Natural killer cell (primary cell): ENCODE data around the gene SLC39A11. TPM values are rescaled to one million over a fixed set of nuclear protein-coding genes. Genes with fewer than 3 reads are reported as not detected.

Experiments used
- ATAC-seq, 3 donors: fragments of 150-1000 bp in 2 of 3; fragments of 200-7000 bp in 1 of 3; cut with Tn5 transposase; 1 replicate in 1 of 3; 2 replicates in 2 of 3; pipeline ENCODE4 v1.10.0; 2021; ENCODE audit warnings: mild to moderate bottlenecking in 2 of 3, moderate library complexity in 2 of 3
- DNase-seq, 2 donors: peaks; one replicate each; pipeline versions ENCODE4 v3.0.0 to v3.0.0-alpha.2; 2013 to 2021; ENCODE audit warnings: mixed read lengths in 1 of 2
- H3K27ac ChIP-seq: one replicate; pipeline ENCODE4 v1.5.1; 2013; ENCODE audit warnings: mild to moderate bottlenecking, low read length
- H3K27me3 ChIP-seq: one replicate; pipeline ENCODE4 v1.6.1; 2013; ENCODE audit warnings: low read length; ENCODE audit not compliant: control insufficient read depth, insufficient read depth
- H3K36me3 ChIP-seq: one replicate; pipeline ENCODE4 v1.6.1; 2013; ENCODE audit warnings: low read length; ENCODE audit not compliant: control insufficient read depth, insufficient read depth
- H3K4me1 ChIP-seq: one replicate; pipeline ENCODE4 v1.6.1; 2013; ENCODE audit warnings: low read length; ENCODE audit not compliant: control insufficient read depth, insufficient read depth
- H3K4me3 ChIP-seq: one replicate; pipeline ENCODE4 v1.5.1; 2013; ENCODE audit warnings: low read length
- H3K9me3 ChIP-seq: one replicate; pipeline ENCODE4 v1.6.1; 2013; ENCODE audit warnings: low read length; ENCODE audit not compliant: control insufficient read depth, insufficient read depth
- H3K27ac Mint-ChIP-seq, 2 donors: one replicate each; pipeline ENCODE4 v1.8.0; 2022; ENCODE audit warnings: mild to moderate bottlenecking in 2 of 2, mixed read lengths in 2 of 2, moderate library complexity in 1 of 2
- H3K27me3 Mint-ChIP-seq, 2 donors: one replicate each; pipeline ENCODE4 v1.8.0; 2022; ENCODE audit warnings: low read depth in 2 of 2, mixed read lengths in 2 of 2
- H3K36me3 Mint-ChIP-seq: one replicate; pipeline ENCODE4 v1.8.0; 2022; ENCODE audit warnings: mixed read lengths
- H3K4me1 Mint-ChIP-seq, 2 donors: one replicate each; pipeline ENCODE4 v1.8.0; 2022; ENCODE audit warnings: mixed read lengths in 2 of 2
- H3K4me3 Mint-ChIP-seq: one replicate; pipeline ENCODE4 v1.8.0; 2022; ENCODE audit warnings: mild to moderate bottlenecking, moderate library complexity, mixed read lengths
- H3K9me3 Mint-ChIP-seq, 2 donors: one replicate each; pipeline ENCODE4 v1.8.0; 2022; ENCODE audit warnings: mixed read lengths in 2 of 2
- WGBS: methylation state at CpG from one replicate; pipeline ENCODE4 v1.1.7; 2013; ENCODE audit warnings: missing lambda C conversion rate; ENCODE audit not compliant: insufficient coverage; 5-methylcytosine and 5-hydroxymethylcytosine counted together
- intact Hi-C: fragments of 100-400 bp; cut with micrococcal nuclease; formaldehyde crosslinking; loops from one replicate; pipeline ENCODE4 v1.14.2; 2022
- total RNA-seq, 4 donors: library from RNA; stranded (reverse); fragments of 120-200 nt in 1 of 4; gene quantifications; one replicate each; pipeline versions ENCODE4 v1.2.3 to v1.2.4, GENCODE V29; 2013 to 2022
- TF ChIP-seq, protein P1 (sequence below): fragments of 200-600 bp; IDR thresholded peaks from one replicate; pipeline ENCODE4 v1.8.0; 2022; ENCODE audit warnings: antibody characterized with exemption

SLC39A11 gene
- total RNA-seq, 3 donors from 2014 or later (not counting 1 experiment from before 2014, with no cell fraction given): 32.6 to 44.9 (median 39.4) TPM

DNA sequence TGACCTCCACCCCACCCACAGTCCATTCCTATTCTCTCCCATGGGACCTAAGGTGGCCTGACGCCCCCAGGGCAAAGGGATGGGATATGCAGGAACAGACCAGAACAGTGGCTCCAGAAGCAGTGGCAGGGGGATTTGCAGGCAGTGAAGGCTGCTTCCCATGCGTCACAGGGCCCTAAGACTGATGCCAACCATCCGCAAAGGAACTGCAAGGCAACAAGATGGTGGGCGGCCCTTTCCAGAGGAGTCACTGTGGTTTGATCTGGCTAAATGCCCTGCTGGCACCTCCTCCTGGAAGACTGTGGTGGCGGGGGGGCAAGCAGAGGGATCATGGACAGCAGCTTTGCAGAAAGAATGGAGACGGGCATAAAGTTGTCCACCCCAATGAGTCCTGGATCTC lies 4.4 kb upstream of the SLC39A11 start:
- Mint-ChIP-seq H3K27ac (peak overlapping the region in 1 of 2 donors; percentile 60), H3K9me3 (no peaks in the 10 kb centered on the region), H3K36me3 (no peaks in the 10 kb centered on the region), H3K4me1 (peaks cover 14 to 38% of the 10 kb centered on the region in 2 donors), H3K27me3 (peaks cover 21 to 22% of the 10 kb centered on the region in 2 donors), H3K4me3 (peak overlapping the region; percentile 59)
- Histone ChIP-seq H3K9me3 (no peaks in the 10 kb centered on the region), H3K27me3 (no peaks in the 10 kb centered on the region), H3K4me3 (no peak overlapping the region), H3K27ac (no peak overlapping the region), H3K36me3 (no peaks in the 10 kb centered on the region), H3K4me1 (peaks cover 32% of the 10 kb centered on the region)
- 77% methylated on average over 6 of the region's 6 CpGs for WGBS
- TF ChIP-seq, protein P1, sequence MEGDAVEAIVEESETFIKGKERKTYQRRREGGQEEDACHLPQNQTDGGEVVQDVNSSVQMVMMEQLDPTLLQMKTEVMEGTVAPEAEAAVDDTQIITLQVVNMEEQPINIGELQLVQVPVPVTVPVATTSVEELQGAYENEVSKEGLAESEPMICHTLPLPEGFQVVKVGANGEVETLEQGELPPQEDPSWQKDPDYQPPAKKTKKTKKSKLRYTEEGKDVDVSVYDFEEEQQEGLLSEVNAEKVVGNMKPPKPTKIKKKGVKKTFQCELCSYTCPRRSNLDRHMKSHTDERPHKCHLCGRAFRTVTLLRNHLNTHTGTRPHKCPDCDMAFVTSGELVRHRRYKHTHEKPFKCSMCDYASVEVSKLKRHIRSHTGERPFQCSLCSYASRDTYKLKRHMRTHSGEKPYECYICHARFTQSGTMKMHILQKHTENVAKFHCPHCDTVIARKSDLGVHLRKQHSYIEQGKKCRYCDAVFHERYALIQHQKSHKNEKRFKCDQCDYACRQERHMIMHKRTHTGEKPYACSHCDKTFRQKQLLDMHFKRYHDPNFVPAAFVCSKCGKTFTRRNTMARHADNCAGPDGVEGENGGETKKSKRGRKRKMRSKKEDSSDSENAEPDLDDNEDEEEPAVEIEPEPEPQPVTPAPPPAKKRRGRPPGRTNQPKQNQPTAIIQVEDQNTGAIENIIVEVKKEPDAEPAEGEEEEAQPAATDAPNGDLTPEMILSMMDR: no peak
- DNase-seq: no peak
- intact Hi-C loops: loop anchor here (5.0 kb wide), 1 partner anchor 135 kb away; a partner anchor contains a TSS
- no peak for ATAC-seq

GRCh38 chr17:73096211-73096610 lies 3.7 kb upstream of the SLC39A11 start:
- no peaks in the 10 kb centered on the region for H3K27me3 ChIP-seq
- peaks cover 21 to 22% of the 10 kb centered on the region in 2 donors for H3K27me3 Mint-ChIP-seq
- no peak overlapping the region for H3K27ac ChIP-seq
- ATAC-seq: no peak
- no peaks in the 10 kb centered on the region for H3K36me3 Mint-ChIP-seq
- H3K4me3 ChIP-seq: no peak overlapping the region
- WGBS: 69% methylated on average over 6 of the region's 6 CpGs
- H3K4me3 Mint-ChIP-seq: peak overlapping the region; percentile 17
- TF ChIP-seq, protein P1: no peak
- H3K9me3 Mint-ChIP-seq: no peaks in the 10 kb centered on the region
- no peaks in the 10 kb centered on the region for H3K36me3 ChIP-seq
- DNase-seq: no peak
- no peaks in the 10 kb centered on the region for H3K9me3 ChIP-seq
- H3K27ac Mint-ChIP-seq: no peak overlapping the region
- intact Hi-C loops: loop anchor here (5.0 kb wide), 1 partner anchor 136 kb away; a partner anchor contains a TSS
- peaks cover 38% of the 10 kb centered on the region for H3K4me1 ChIP-seq
- H3K4me1 Mint-ChIP-seq: peaks cover 14 to 43% of the 10 kb centered on the region in 2 donors

- intact Hi-C loops: no loop called here
Measured at GRCh38 chr17:73093286-73093685, 798 bp upstream of the SLC39A11 start.

More at GRCh38 chr17:73093286-73093685, 798 bp upstream of the SLC39A11 start:
- Mint-ChIP-seq H3K27me3 (peaks cover 10 to 13% of the 10 kb centered on the region in 2 donors), H3K9me3 (no peaks in the 10 kb centered on the region), H3K27ac (no peak overlapping the region), H3K4me1 (peaks cover 32 to 56% of the 10 kb centered on the region in 2 donors), H3K36me3 (no peaks in the 10 kb centered on the region), H3K4me3 (peak overlapping the region; percentile 9)
- TF ChIP-seq, protein P1: no peak
- no peak for ATAC-seq
- WGBS: 77% methylated on average over 8 of the region's 9 CpGs
- H3K9me3 ChIP-seq: no peaks in the 10 kb centered on the region
- no peak overlapping the region for H3K4me3 ChIP-seq
- no peak overlapping the region for H3K27ac ChIP-seq
- DNase-seq: no peak
- no peaks in the 10 kb centered on the region for H3K36me3 ChIP-seq
- H3K4me1 ChIP-seq: peaks cover 33% of the 10 kb centered on the region
- no peaks in the 10 kb centered on the region for H3K27me3 ChIP-seq
